Brain microvascular endothelial cell (primary cell): Measurements from ENCODE around the gene GMDS.

Source experiments
- DNase-seq: peaks from one replicate; pipeline ENCODE4 v3.0.0-alpha.2; 2020
- H3K27ac ChIP-seq: fragments of 250-450 bp; sonication (Bioruptor Pico); 2 replicates; pipeline ENCODE4 v1.5.1; 2020; ENCODE audit warnings: mild to moderate bottlenecking, moderate library complexity
- H3K27me3 ChIP-seq: fragments of 250-450 bp; sonication (Bioruptor Pico); replicated peaks from 2 replicates; pipeline ENCODE4 v1.5.1; 2020; ENCODE audit warnings: mild to moderate bottlenecking
- H3K36me3 ChIP-seq: fragments of 250-450 bp; sonication (Bioruptor Pico); replicated peaks from 2 replicates; pipeline ENCODE4 v1.5.1; 2020; ENCODE audit warnings: mild to moderate bottlenecking
- H3K4me3 ChIP-seq: 2 replicates; pipeline ENCODE4 v1.5.1; 2011; ENCODE audit warnings: low read depth, mild to moderate bottlenecking, control low read depth, low read length, moderate library complexity
- in situ Hi-C: cut with HindIII; loops from 2 replicates; pipeline ENCODE4 v1.10.0; 2017; ENCODE audit warnings: low sequenced_read_pairs, low pct_ligation_motif_present
- TF ChIP-seq, protein P1 (sequence below): IDR thresholded peaks from 2 replicates; pipeline ENCODE4 v1.5.1; 2011; ENCODE audit warnings: low read depth, mild to moderate bottlenecking, moderate library complexity, low read length, control low read depth, inconsistent platforms; ENCODE audit errors: missing control alignments

Gene GMDS

DNA sequence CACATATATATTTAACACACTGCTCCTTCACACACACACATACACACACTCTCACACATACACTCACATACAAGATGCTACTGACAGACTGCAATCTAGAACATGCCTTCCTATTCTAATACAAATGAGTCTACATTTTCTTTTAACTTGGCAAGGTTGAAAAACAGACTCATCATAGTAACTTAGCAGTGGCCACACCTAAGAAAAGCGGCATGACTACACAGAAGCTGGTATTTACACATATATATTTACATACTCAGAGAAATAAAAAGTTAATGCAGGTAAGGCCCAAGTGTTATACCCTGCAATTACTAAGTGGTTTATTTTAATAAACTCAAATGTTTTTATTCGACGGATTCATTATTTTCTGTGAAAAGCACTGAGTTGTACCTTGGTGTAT is 426.4 kb downstream of the GMDS start:
- TF ChIP-seq, protein P1, sequence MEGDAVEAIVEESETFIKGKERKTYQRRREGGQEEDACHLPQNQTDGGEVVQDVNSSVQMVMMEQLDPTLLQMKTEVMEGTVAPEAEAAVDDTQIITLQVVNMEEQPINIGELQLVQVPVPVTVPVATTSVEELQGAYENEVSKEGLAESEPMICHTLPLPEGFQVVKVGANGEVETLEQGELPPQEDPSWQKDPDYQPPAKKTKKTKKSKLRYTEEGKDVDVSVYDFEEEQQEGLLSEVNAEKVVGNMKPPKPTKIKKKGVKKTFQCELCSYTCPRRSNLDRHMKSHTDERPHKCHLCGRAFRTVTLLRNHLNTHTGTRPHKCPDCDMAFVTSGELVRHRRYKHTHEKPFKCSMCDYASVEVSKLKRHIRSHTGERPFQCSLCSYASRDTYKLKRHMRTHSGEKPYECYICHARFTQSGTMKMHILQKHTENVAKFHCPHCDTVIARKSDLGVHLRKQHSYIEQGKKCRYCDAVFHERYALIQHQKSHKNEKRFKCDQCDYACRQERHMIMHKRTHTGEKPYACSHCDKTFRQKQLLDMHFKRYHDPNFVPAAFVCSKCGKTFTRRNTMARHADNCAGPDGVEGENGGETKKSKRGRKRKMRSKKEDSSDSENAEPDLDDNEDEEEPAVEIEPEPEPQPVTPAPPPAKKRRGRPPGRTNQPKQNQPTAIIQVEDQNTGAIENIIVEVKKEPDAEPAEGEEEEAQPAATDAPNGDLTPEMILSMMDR = no peak
- H3K36me3 ChIP-seq = no peaks in the 10 kb centered on the region
- H3K27me3 ChIP-seq = no peaks in the 10 kb centered on the region
- in situ Hi-C loops = no loop called here
- no peak overlapping the region for H3K4me3 ChIP-seq
- H3K27ac ChIP-seq = no peak overlapping the region
- no peak for DNase-seq

DNA sequence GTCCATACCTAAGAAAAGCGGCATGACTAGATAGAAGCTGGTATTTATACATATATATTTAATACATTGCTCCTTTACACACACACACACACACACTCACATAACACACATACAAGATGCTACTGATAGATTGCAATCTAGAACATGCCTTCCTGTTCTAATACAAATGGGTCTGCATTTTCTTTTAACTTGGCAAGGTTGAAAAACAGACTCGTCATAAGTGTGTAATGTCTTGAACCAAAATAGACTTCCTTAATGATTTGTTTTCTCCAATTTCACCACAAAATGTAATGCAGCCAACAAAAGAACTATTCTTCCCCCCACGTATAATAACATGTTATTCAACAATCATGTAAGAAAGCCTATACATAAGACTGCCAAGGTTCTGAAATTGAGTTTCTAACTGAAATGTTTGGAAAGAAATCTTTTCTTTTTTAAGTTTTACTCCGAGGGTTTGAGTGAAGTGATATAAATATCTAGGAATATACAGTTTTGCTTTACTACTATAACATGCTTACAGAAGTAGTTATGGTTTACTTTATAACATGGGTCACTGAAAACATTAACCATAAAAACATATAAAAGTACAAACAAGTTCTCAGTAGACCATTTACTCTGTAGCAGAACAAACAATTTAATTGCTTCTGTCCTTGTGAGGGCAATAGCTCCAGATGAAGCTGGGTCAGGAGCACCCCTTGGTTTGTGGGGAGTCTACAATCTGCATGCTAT is 428.2 kb downstream of the GMDS start:
- H3K36me3 ChIP-seq = no peaks in the 10 kb centered on the region
- no peak for DNase-seq
- TF ChIP-seq, protein P1 = no peak
- no peaks in the 10 kb centered on the region for H3K27me3 ChIP-seq
- in situ Hi-C loops = no loop called here
- H3K27ac ChIP-seq = no peak overlapping the region
- H3K4me3 ChIP-seq = no peak overlapping the region

DNA sequence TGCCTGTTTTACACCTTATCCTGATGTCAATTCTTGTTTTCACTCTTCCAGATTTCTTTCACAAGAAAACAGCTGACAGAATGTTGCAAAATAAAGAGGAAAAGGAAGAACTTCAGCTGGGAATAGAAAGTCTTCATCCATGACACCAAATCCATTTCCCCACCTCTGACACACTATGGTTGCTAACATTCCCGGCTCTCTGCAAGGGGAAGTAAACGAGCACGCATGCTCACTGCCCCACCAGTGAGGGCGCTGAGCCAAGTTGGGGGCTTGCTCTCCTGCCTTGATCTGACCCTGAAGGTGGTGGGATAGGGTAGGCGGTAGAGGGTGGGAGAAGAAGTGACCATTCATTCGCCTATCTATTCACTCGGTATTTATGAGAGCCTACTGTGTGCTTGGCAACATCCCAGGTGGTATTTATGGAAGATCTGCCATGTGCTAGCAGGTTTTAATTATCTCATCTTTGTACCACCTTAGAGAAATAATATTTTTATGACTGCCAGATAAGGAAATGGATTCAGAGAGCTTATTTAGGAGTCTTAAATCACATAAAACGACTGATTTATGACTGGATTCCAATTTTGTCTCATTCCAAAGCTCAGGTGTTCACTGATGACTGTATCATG is 429.5 kb downstream of the GMDS start:
- in situ Hi-C loops = no loop called here
- Histone ChIP-seq H3K36me3 (no peaks in the 10 kb centered on the region), H3K27ac (no peak overlapping the region), H3K27me3 (no peaks in the 10 kb centered on the region), H3K4me3 (no peak overlapping the region)
- TF ChIP-seq, protein P1 = no peak
- DNase-seq = no peak

DNA sequence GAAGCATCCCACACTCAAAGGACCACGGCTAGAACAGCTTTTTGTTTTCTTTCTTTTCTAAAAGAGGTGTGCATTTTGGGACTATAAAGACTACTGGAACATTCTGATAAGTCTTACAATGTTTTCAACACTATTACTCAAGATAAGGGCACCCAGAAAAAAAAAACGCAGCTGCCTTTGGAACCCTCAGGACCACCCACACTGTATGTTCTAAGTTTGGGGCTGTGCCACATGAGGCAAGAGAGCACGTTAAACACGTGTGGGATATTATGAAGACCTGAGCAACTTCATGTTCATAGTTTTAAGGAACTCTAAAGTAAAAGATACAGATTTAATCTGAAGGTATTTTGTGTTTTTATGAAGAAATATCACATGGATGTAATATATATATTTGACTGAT is 431.1 kb downstream of the GMDS start:
- no peak for DNase-seq
- H3K36me3 ChIP-seq = no peaks in the 10 kb centered on the region
- H3K27ac ChIP-seq = no peak overlapping the region
- in situ Hi-C loops = no loop called here
- TF ChIP-seq, protein P1 = no peak
- no peak overlapping the region for H3K4me3 ChIP-seq
- H3K27me3 ChIP-seq = no peaks in the 10 kb centered on the region

DNA sequence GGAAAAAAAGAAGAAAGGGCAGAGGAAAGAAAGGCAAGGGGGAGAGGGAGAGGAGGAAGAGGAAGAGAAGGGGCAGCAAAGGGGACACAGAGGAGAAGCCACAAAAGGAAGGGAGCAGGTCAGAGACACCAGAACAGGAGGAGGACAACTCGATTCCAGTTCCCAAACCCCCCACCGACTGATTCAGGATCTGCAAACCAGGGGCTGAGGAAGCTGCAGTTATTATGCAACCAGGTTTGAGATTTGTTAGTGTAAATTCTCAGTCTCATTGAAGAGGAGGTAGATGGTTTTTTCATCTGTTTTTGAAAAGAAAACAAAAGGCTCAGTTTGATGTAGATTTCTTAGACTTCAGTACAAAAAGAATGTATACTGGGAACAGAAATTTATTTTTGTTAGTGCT is 432.9 kb downstream of the GMDS start:
- Histone ChIP-seq H3K27me3 (no peaks in the 10 kb centered on the region), H3K4me3 (no peak overlapping the region), H3K27ac (no peak overlapping the region), H3K36me3 (no peaks in the 10 kb centered on the region)
- DNase-seq = no peak
- TF ChIP-seq, protein P1 = no peak
- in situ Hi-C loops = no loop called here
